Sigmoid colon (tissue), 7 donors: ENCODE measurements around the gene HACL1. TPM values are rescaled to one million over a fixed set of nuclear protein-coding genes. Genes with fewer than 3 reads are reported as not detected.

Source experiments
- DNase-seq: peaks from one replicate; pipeline ENCODE4 v3.0.0-alpha.2; 2019
- H3K27ac ChIP-seq, 4 donors: fragments of 200-600 bp; sonication (generic); one replicate each; pipeline ENCODE4 v1.5.1; 2016 to 2019; ENCODE audit warnings: mild to moderate bottlenecking in 1 of 4
- H3K27me3 ChIP-seq, 3 donors: fragments of 200-600 bp; sonication (generic); one replicate each; pipeline ENCODE4 v1.5.1; 2019; ENCODE audit warnings: mild to moderate bottlenecking in 1 of 3
- H3K36me3 ChIP-seq, 4 donors: fragments of 200-600 bp; sonication (generic); one replicate each; pipeline ENCODE4 v1.5.1; 2016 to 2019
- H3K4me1 ChIP-seq, 4 donors: fragments of 200-600 bp; sonication (generic); one replicate each; pipeline ENCODE4 v1.5.1; 2017 to 2019
- H3K4me3 ChIP-seq, 4 donors: fragments of 200-600 bp; sonication (generic); one replicate each; pipeline ENCODE4 v1.5.1; 2017 to 2019; ENCODE audit warnings: mild to moderate bottlenecking in 2 of 4, moderate library complexity in 1 of 4
- H3K9me3 ChIP-seq, 4 donors: fragments of 200-600 bp in 3 of 4; sonication (generic) in 3 of 4; one replicate each; pipeline versions ENCODE4 v1.5.1 to v1.6.1; 2013 to 2019
- EP300 ChIP-seq, 4 donors: sonication (generic); formaldehyde crosslinking; IDR thresholded peaks; one replicate each; pipeline ENCODE4 v1.6.1; 2017; ENCODE audit warnings: antibody characterized with exemption in 4 of 4
- POLR2A ChIP-seq, 2 donors: fragments of 450-650 bp; IDR thresholded peaks; one replicate each; pipeline ENCODE4 v1.6.1; 2016; ENCODE audit warnings: antibody characterized with exemption in 2 of 2, mild to moderate bottlenecking in 2 of 2, moderate library complexity in 2 of 2
- POLR2AphosphoS5 ChIP-seq, 4 donors: sonication (generic); formaldehyde crosslinking; IDR thresholded peaks; one replicate each; pipeline ENCODE4 v1.6.1; 2017; ENCODE audit warnings: antibody characterized with exemption in 4 of 4
- WGBS, 2 donors: extraction: QIAGEN DNeasy Blood & Tissue Kit; methylation state at CpG; one replicate each; pipeline ENCODE4 v1.1.7; 2013; 5-methylcytosine and 5-hydroxymethylcytosine counted together
- intact Hi-C: fragments of 100-400 bp; cut with DNase I; formaldehyde crosslinking; loops from one replicate; pipeline ENCODE4 v1.15.1; 2023
- polyA plus RNA-seq, 3 donors: library from polyadenylated mRNA; stranded (reverse); fragments of 200-250 nt; gene quantifications; one replicate each; pipeline ENCODE4 v1.2.3, GENCODE V29; 2013
- total RNA-seq, 4 donors: library from RNA; depleted of rRNA; stranded (reverse); fragments of >200 nt; gene quantifications; one replicate each; pipeline ENCODE4 v1.1.0, GENCODE V29; 2016
- TF ChIP-seq, protein P1 (sequence below), 4 experiments: fragments of 450-650 bp in 3 of 4; fragments of 200-600 bp in 1 of 4; IDR thresholded peaks; one replicate each; pipeline ENCODE4 v1.5.1; 2016 to 2019; ENCODE audit warnings: antibody characterized with exemption in 4 of 4, mild to moderate bottlenecking in 3 of 4, moderate library complexity in 2 of 4
- donor health status: healthy with polysubstance abuse.
- donor health status: Bipolar disorder and iron deficiency.
- donor health status: healthy.

HACL1 gene
- total and polyA plus RNA-seq, 7 donors = 10.9 to 24.7 (median 15.5) TPM

DNA sequence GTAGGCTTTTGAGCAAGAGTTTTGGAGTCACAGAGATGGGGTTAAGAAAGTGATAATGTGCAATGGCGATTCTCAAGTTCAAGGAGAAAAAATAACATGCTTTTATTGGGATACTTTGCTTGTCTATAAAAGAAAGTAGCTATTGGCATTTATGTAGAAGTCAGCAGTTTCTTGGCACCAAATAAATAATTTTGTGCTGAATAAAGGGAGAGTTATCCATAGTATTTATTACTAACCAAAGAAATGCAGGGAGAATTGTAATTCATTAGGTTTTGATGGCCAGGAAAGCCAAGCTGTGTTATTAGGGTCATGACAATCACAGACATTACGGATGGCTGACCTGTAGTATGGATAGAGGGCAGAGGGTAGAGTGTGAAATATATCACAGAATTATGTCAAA lies 33.3 kb upstream of the HACL1 start:
- Histone ChIP-seq H3K27ac (peak overlapping the region; percentile 82 to 90 (median 84)), H3K9me3 (no peaks in the 10 kb centered on the region), H3K36me3 (no peaks in the 10 kb centered on the region), H3K27me3 (no peaks in the 10 kb centered on the region), H3K4me1 (peaks cover 0 to 91% (median 77%) of the 10 kb centered on the region in 4 donors), H3K4me3 (peak overlapping the region in 1 of 4 donors; percentile 10)
- intact Hi-C loops = loop anchor here (10.0 kb wide), 1 partner anchor 540 kb away; the partner anchor contains the start of gene GALNT15
- WGBS, 2 donors = 69 to 79% methylated on average over 2 of the region's 2 CpGs
- no peak for TF ChIP-seq POLR2AphosphoS5 (IDR thresholded peaks at IDR 0.05)
- no peak for TF ChIP-seq EP300 (IDR thresholded peaks at IDR 0.05)
- TF ChIP-seq, protein P1, sequence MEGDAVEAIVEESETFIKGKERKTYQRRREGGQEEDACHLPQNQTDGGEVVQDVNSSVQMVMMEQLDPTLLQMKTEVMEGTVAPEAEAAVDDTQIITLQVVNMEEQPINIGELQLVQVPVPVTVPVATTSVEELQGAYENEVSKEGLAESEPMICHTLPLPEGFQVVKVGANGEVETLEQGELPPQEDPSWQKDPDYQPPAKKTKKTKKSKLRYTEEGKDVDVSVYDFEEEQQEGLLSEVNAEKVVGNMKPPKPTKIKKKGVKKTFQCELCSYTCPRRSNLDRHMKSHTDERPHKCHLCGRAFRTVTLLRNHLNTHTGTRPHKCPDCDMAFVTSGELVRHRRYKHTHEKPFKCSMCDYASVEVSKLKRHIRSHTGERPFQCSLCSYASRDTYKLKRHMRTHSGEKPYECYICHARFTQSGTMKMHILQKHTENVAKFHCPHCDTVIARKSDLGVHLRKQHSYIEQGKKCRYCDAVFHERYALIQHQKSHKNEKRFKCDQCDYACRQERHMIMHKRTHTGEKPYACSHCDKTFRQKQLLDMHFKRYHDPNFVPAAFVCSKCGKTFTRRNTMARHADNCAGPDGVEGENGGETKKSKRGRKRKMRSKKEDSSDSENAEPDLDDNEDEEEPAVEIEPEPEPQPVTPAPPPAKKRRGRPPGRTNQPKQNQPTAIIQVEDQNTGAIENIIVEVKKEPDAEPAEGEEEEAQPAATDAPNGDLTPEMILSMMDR (IDR thresholded peaks at IDR 0.05) = no peak
- TF ChIP-seq POLR2A (IDR thresholded peaks at IDR 0.05) = no peak
- no peak for DNase-seq

DNA sequence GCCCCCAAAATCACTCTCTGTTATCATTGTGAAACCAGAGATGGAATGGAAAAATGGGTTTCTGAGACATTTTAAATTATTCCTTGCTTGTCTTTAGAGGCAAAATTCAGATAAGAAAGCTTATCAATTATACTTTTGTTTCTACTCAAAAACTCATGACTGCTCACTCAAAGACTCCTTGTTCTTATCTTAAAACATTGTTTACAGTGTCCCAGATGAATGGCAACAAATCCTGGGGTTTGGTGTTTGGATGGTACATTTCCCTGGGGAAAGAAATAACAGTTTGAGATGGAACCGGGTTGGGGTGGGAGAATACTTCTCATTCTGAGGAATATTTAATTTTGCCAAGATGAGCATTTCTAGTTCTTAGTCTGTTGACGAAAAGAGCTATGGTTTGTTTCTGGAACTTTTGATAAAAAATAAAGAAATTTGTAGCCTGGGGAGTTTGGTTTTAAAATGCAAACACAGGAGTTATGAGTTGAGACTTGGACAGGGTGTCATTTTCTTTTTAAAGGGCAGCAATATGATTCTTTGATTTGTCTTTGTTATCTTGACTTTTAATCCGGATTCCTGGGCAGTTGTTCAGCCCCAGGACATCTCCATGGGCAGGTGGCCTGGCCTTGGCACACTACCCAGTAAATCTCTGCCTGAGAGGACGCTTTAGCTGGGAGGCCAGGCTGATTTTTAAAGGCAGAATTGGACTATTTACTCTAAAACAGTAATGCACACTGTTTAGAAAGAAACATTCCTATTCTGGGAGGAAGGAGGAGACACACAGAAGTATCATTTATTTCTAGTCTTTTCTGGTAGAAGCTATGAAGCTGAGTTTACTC lies 32.6 kb upstream of the HACL1 start:
- H3K4me1 ChIP-seq = peaks cover 0 to 84% (median 77%) of the 10 kb centered on the region in 4 donors
- H3K4me3 ChIP-seq = no peak overlapping the region
- H3K9me3 ChIP-seq = no peaks in the 10 kb centered on the region
- no peaks in the 10 kb centered on the region for H3K27me3 ChIP-seq
- TF ChIP-seq EP300 (IDR thresholded peaks at IDR 0.05) = no peak
- TF ChIP-seq POLR2A (IDR thresholded peaks at IDR 0.05) = no peak
- TF ChIP-seq POLR2AphosphoS5 (IDR thresholded peaks at IDR 0.05) = no peak
- TF ChIP-seq, protein P1 (IDR thresholded peaks at IDR 0.05) = no peak
- no peak for DNase-seq
- 41 to 48% methylated on average over 4 of the region's 4 CpGs for WGBS, 2 donors
- no peaks in the 10 kb centered on the region for H3K36me3 ChIP-seq
- intact Hi-C loops = loop anchor here (10.0 kb wide), 1 partner anchor 541 kb away; the partner anchor contains the start of gene GALNT15
- H3K27ac ChIP-seq = peak overlapping the region; percentile 82 to 90 (median 84)

DNA sequence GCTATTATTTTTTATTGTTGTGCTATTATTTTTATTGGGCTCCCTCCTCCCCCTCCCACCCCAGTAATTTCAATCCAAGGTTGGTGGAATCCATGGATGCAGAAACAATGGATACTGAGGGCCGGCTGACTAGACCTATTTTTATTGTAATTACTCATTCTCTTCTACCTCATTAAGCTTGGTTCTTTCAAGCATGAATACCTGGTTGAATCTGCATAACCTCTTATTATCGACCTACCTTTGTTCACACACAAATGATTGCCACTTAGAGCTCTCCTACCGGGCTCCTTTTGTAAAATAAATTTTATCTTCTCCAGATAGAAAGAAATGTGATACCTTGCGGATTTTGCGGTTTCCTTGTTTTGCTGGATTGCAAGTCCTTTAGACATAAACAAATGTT lies 31.8 kb upstream of the HACL1 start:
- H3K27ac ChIP-seq = peak overlapping the region; percentile 82 to 90 (median 84)
- TF ChIP-seq EP300 (IDR thresholded peaks at IDR 0.05) = no peak
- TF ChIP-seq, protein P1 (IDR thresholded peaks at IDR 0.05) = no peak
- H3K4me1 ChIP-seq = peaks cover 0 to 77% (median 70%) of the 10 kb centered on the region in 4 donors
- H3K9me3 ChIP-seq = no peaks in the 10 kb centered on the region
- intact Hi-C loops = loop anchor here (10.0 kb wide), 1 partner anchor 542 kb away; the partner anchor contains the start of gene GALNT15
- H3K36me3 ChIP-seq = no peaks in the 10 kb centered on the region
- no peak for DNase-seq
- H3K4me3 ChIP-seq = no peak overlapping the region
- 93% methylated on average over 5 of the region's 5 CpGs for WGBS, 2 donors
- H3K27me3 ChIP-seq = no peaks in the 10 kb centered on the region

DNA sequence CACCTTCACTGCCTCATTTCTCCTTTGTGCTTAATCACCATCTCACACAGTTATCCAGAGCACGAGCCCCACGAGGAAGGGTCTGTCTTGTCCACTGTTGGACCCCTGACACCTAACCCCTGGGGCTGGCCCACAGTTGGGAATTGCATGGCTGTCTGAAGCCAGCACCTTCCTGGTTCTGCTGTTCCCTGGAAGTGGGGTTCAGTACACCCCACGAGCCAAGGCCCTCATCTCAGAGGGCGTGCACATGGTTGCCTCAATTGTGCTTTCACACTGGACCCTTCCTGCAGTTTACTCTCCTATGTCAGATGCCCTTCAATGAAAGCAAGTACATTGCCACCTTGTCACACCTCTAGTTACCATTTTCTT lies 30.8 kb upstream of the HACL1 start:
- no peak for TF ChIP-seq POLR2AphosphoS5 (IDR thresholded peaks at IDR 0.05)
- TF ChIP-seq, protein P1 (IDR thresholded peaks at IDR 0.05) = no peak
- no peak for TF ChIP-seq POLR2A (IDR thresholded peaks at IDR 0.05)
- no peak for TF ChIP-seq EP300 (IDR thresholded peaks at IDR 0.05)
- H3K27ac ChIP-seq = peak overlapping the region; percentile 70 to 90 (median 84)
- 94 to 95% methylated on average over 4 of the region's 4 CpGs for WGBS, 2 donors
- DNase-seq = no peak
- H3K4me3 ChIP-seq = no peak overlapping the region
- peaks cover 0 to 68% (median 63%) of the 10 kb centered on the region in 4 donors for H3K4me1 ChIP-seq
- H3K36me3 ChIP-seq = no peaks in the 10 kb centered on the region
- intact Hi-C loops = loop anchor here (10.0 kb wide), 1 partner anchor 543 kb away; the partner anchor contains the start of gene GALNT15
- H3K27me3 ChIP-seq = no peaks in the 10 kb centered on the region
- no peaks in the 10 kb centered on the region for H3K9me3 ChIP-seq
